CD14-positive monocyte (primary cell): ENCODE results near the gene OXGR1. TPM values are rescaled to one million over a fixed set of nuclear protein-coding genes. Genes with fewer than 3 reads are reported as not detected.

Experiments used
- DNase-seq, 3 donors: peaks; one replicate each; pipeline ENCODE4 v3.0.0-alpha.2; 2011 to 2022
- H2AFZ ChIP-seq: 2 replicates; pipeline ENCODE4 v1.6.0; 2012; ENCODE audit warnings: mild to moderate bottlenecking, low read depth, low read length, inconsistent platforms; ENCODE audit not compliant: insufficient read depth, poor library complexity, severe bottlenecking
- H3K27ac ChIP-seq, 2 donors: 1 replicate in 1 of 2; 2 replicates in 1 of 2; pipeline ENCODE4 v1.5.1; 2012 to 2013; ENCODE audit warnings: low read length in 2 of 2, control low read depth in 1 of 2, inconsistent platforms in 1 of 2, low read depth in 1 of 2, mild to moderate bottlenecking in 1 of 2
- H3K27me3 ChIP-seq, 2 donors: one replicate each; pipeline versions ENCODE4 v1.6.0 to v1.6.1; 2011 to 2013; ENCODE audit warnings: low read length in 2 of 2; ENCODE audit not compliant: control insufficient read depth in 2 of 2, insufficient read depth in 2 of 2
- H3K36me3 ChIP-seq, 2 donors: replicated peaks in 1 of 2; 1 replicate in 1 of 2; 2 replicates in 1 of 2; pipeline versions ENCODE4 v1.5.1 to v1.6.1; 2012 to 2013; ENCODE audit warnings: low read length in 2 of 2, control low read depth in 1 of 2, inconsistent platforms in 1 of 2, mild to moderate bottlenecking in 1 of 2; ENCODE audit not compliant: insufficient read depth in 2 of 2, control insufficient read depth in 1 of 2
- H3K4me1 ChIP-seq, 2 donors: 1 replicate in 1 of 2; 2 replicates in 1 of 2; pipeline versions ENCODE4 v1.5.1 to v1.6.1; 2012 to 2013; ENCODE audit warnings: low read length in 2 of 2, control low read depth in 1 of 2, inconsistent platforms in 1 of 2, mild to moderate bottlenecking in 1 of 2, moderate library complexity in 1 of 2; ENCODE audit not compliant: insufficient read depth in 2 of 2, control insufficient read depth in 1 of 2
- H3K4me2 ChIP-seq: replicated peaks from 2 replicates; pipeline ENCODE3; 2012; ENCODE audit warnings: low read length, moderate library complexity, mild to moderate bottlenecking; ENCODE audit not compliant: poor library complexity, severe bottlenecking; ENCODE audit errors: extremely low read depth
- H3K4me3 ChIP-seq, 3 experiments: fragments of 200-600 bp in 1 of 3; sonication (generic) in 1 of 3; replicated peaks in 1 of 3; 1 replicate in 2 of 3; 2 replicates in 1 of 3; pipeline ENCODE4 v1.5.1; 2011 to 2013; ENCODE audit warnings: low read length in 3 of 3, mild to moderate bottlenecking in 3 of 3, control low read depth in 2 of 3, low read depth in 2 of 3, inconsistent platforms in 1 of 3, moderate library complexity in 1 of 3
- H3K79me2 ChIP-seq: 2 replicates; pipeline ENCODE4 v1.6.0; 2012; ENCODE audit warnings: mild to moderate bottlenecking, control low read depth, inconsistent platforms, low read length, moderate library complexity; ENCODE audit not compliant: insufficient read depth
- H3K9ac ChIP-seq: 2 replicates; pipeline ENCODE4 v1.6.0; 2017; ENCODE audit warnings: low read length, mild to moderate bottlenecking; ENCODE audit not compliant: insufficient read depth, poor library complexity, severe bottlenecking
- H3K9me3 ChIP-seq, 2 donors: replicated peaks in 1 of 2; 1 replicate in 1 of 2; 2 replicates in 1 of 2; pipeline versions ENCODE4 v1.5.1 to v1.6.1; 2012 to 2013; ENCODE audit warnings: low read length in 2 of 2, control low read depth in 1 of 2; ENCODE audit not compliant: control insufficient read depth in 1 of 2, insufficient read depth in 1 of 2
- H4K20me1 ChIP-seq: 2 replicates; pipeline ENCODE4 v1.6.0; 2012; ENCODE audit warnings: mild to moderate bottlenecking, low read length, control low read depth, moderate library complexity; ENCODE audit not compliant: insufficient read depth
- H3K27ac Mint-ChIP-seq, 7 donors: one replicate each; pipeline ENCODE4 v1.8.0; 2020; ENCODE audit warnings: mild to moderate bottlenecking in 7 of 7, mixed read lengths in 7 of 7, moderate library complexity in 6 of 7, inconsistent platforms in 2 of 7
- H3K27me3 Mint-ChIP-seq, 3 donors: one replicate each; pipeline ENCODE4 v1.8.0; 2021 to 2022; ENCODE audit warnings: low read depth in 3 of 3, mild to moderate bottlenecking in 3 of 3, mixed read lengths in 3 of 3, moderate library complexity in 3 of 3, inconsistent platforms in 1 of 3
- H3K36me3 Mint-ChIP-seq, 2 donors: one replicate each; pipeline ENCODE4 v1.8.0; 2020; ENCODE audit warnings: mixed read lengths in 2 of 2, inconsistent platforms in 1 of 2, mild to moderate bottlenecking in 1 of 2
- H3K4me1 Mint-ChIP-seq: one replicate; pipeline ENCODE4 v1.8.0; 2020; ENCODE audit warnings: mild to moderate bottlenecking, mixed read lengths
- H3K4me3 Mint-ChIP-seq, 2 donors: one replicate each; pipeline ENCODE4 v1.8.0; 2020; ENCODE audit warnings: mild to moderate bottlenecking in 2 of 2, mixed read lengths in 2 of 2, moderate library complexity in 1 of 2
- H3K9me3 Mint-ChIP-seq, 7 donors: one replicate each; pipeline ENCODE4 v1.8.0; 2020 to 2022; ENCODE audit warnings: mixed read lengths in 7 of 7, mild to moderate bottlenecking in 6 of 7, moderate library complexity in 6 of 7, inconsistent platforms in 2 of 7
- CTCF ChIP-seq: fragments of 200-600 bp; IDR thresholded peaks from one replicate; pipeline ENCODE4 v1.8.0; 2022; ENCODE audit warnings: antibody characterized with exemption, mild to moderate bottlenecking
- WGBS: methylation state at CpG from one replicate; pipeline ENCODE4 v1.1.5; 2013; ENCODE audit warnings: missing lambda C conversion rate; ENCODE audit not compliant: insufficient coverage; 5-methylcytosine and 5-hydroxymethylcytosine counted together
- intact Hi-C, 2 donors: fragments of 100-400 bp; cut with micrococcal nuclease; formaldehyde crosslinking; loops; one replicate each; pipeline versions ENCODE4 v1.15.0 to v1.15.1; 2023
- polyA plus RNA-seq, 3 donors: library from polyadenylated mRNA; depleted of rRNA in 1 of 3; unstranded in 2 of 3; stranded (reverse) in 1 of 3; fragments of 300-500 nt in 2 of 3; fragments of >200 nt in 1 of 3; fragmentation: Illumina TruSeq in 2 of 3; gene quantifications; 1 replicate in 2 of 3; 2 replicates in 1 of 3; pipeline ENCODE4 v1.2.3, GENCODE V29; 2012 to 2021

Gene OXGR1
- polyA plus RNA-seq, 3 donors, result 0.22 to 0.27 TPM; not detected in 1

- intact Hi-C loops, result no loop called here
- no peak overlapping the region for H3K9ac ChIP-seq
- H3K36me3 Mint-ChIP-seq, result no peaks in the 10 kb centered on the region
- no peaks in the 10 kb centered on the region for H3K79me2 ChIP-seq
- H4K20me1 ChIP-seq, result no peaks in the 10 kb centered on the region
- H3K27me3 Mint-ChIP-seq, result peaks cover 0 to 1% (median 0%) of the 10 kb centered on the region in 3 donors
- H3K4me2 ChIP-seq, result no peak overlapping the region
- H3K27ac ChIP-seq, result no peak overlapping the region
- peaks cover 44 to 53% of the 10 kb centered on the region in 2 donors for H3K9me3 ChIP-seq
- H3K4me1 ChIP-seq, result no peaks in the 10 kb centered on the region
- H2AFZ ChIP-seq, result no peak overlapping the region
- DNase-seq, result no peak
- H3K9me3 Mint-ChIP-seq, result peaks cover 25 to 60% (median 55%) of the 10 kb centered on the region in 7 donors
- no peak overlapping the region for H3K4me3 Mint-ChIP-seq
- no peaks in the 10 kb centered on the region for H3K36me3 ChIP-seq
- no peak overlapping the region for H3K27ac Mint-ChIP-seq
- H3K4me3 ChIP-seq, result no peak overlapping the region
- no peak for TF ChIP-seq CTCF
- 89% methylated on average over 6 of the region's 12 CpGs for WGBS
- no peaks in the 10 kb centered on the region for H3K4me1 Mint-ChIP-seq
- no peaks in the 10 kb centered on the region for H3K27me3 ChIP-seq
Observed at GRCh38 chr13:96966415-96967102, 27.7 kb downstream of the OXGR1 start.

- Histone ChIP-seq H3K4me3 (no peak overlapping the region), H3K27me3 (no peaks in the 10 kb centered on the region), H3K36me3 (no peaks in the 10 kb centered on the region), H3K4me1 (no peaks in the 10 kb centered on the region), H3K27ac (no peak overlapping the region), H4K20me1 (no peaks in the 10 kb centered on the region), H2AFZ (no peak overlapping the region), H3K4me2 (no peak overlapping the region), H3K79me2 (no peaks in the 10 kb centered on the region), H3K9me3 (peaks cover 27 to 28% of the 10 kb centered on the region in 2 donors), H3K9ac (no peak overlapping the region)
- Mint-ChIP-seq H3K4me1 (no peaks in the 10 kb centered on the region), H3K27ac (no peak overlapping the region), H3K9me3 (peaks cover 19 to 38% (median 34%) of the 10 kb centered on the region in 7 donors), H3K36me3 (no peaks in the 10 kb centered on the region), H3K4me3 (no peak overlapping the region), H3K27me3 (peaks cover 0 to 2% (median 0%) of the 10 kb centered on the region in 3 donors)
- intact Hi-C loops, result no loop called here
- no peak for DNase-seq
- no CpG with 5 or more reads among the region's 2 CpGs for WGBS
- no peak for TF ChIP-seq CTCF
Observed at GRCh38 chr13:96963786-96964475, 30.3 kb downstream of the OXGR1 start.
